DND-41 (cell line): ENCODE data around the gene IP6K2.

Source experiments
- ATAC-seq: fragments of 200-7000 bp; cut with Tn5 transposase; 3 replicates; pipeline ENCODE4 v1.9.1; 2021; ENCODE audit warnings: low read depth; ENCODE audit not compliant: insufficient read depth
- DNase-seq: peaks from one replicate; pipeline ENCODE4 v3.0.0-alpha.2; 2020
- H2AFZ ChIP-seq: 2 replicates; pipeline ENCODE4 v1.6.0; 2012; ENCODE audit warnings: low read depth, low read length
- H3K27ac ChIP-seq: 2 replicates; pipeline ENCODE4 v1.5.1; 2012; ENCODE audit warnings: low read length, inconsistent platforms
- H3K27me3 ChIP-seq: fragments of 200-600 bp; sonication (generic); 2 replicates; pipeline ENCODE4 v1.6.0; 2012; ENCODE audit warnings: low read length, mild to moderate bottlenecking, inconsistent platforms; ENCODE audit not compliant: insufficient read depth, poor library complexity
- H3K36me3 ChIP-seq: 2 replicates; pipeline ENCODE4 v1.5.1; 2012; ENCODE audit warnings: low read length, inconsistent platforms; ENCODE audit not compliant: insufficient read depth
- H3K4me1 ChIP-seq: 2 replicates; pipeline ENCODE4 v1.5.1; 2012; ENCODE audit warnings: mild to moderate bottlenecking, low read length; ENCODE audit not compliant: insufficient read depth
- H3K4me2 ChIP-seq: 2 replicates; pipeline ENCODE4 v1.6.0; 2012; ENCODE audit warnings: mild to moderate bottlenecking, moderate library complexity, low read length, inconsistent platforms; ENCODE audit not compliant: insufficient read depth
- H3K4me3 ChIP-seq, 2 experiments: fragments of 200-600 bp in 1 of 2; shearing (Covaris generic) in 1 of 2; 2 replicates each; pipeline ENCODE4 v1.5.1; 2012 to 2016; ENCODE audit warnings: inconsistent platforms in 2 of 2, low read length in 2 of 2, mild to moderate bottlenecking in 2 of 2, low read depth in 1 of 2, moderate library complexity in 1 of 2
- H3K79me2 ChIP-seq: 2 replicates; pipeline ENCODE4 v1.6.0; 2012; ENCODE audit warnings: low read length, inconsistent platforms; ENCODE audit not compliant: insufficient read depth
- H3K9ac ChIP-seq: 2 replicates; pipeline ENCODE4 v1.6.0; 2012; ENCODE audit warnings: low read depth, mild to moderate bottlenecking, inconsistent platforms, low read length, moderate library complexity
- H3K9me3 ChIP-seq: 2 replicates; pipeline ENCODE4 v1.5.1; 2012; ENCODE audit warnings: low read length, moderate library complexity, mild to moderate bottlenecking, inconsistent platforms; ENCODE audit not compliant: insufficient read depth, severe bottlenecking
- H4K20me1 ChIP-seq: 2 replicates; pipeline ENCODE4 v1.6.0; 2012; ENCODE audit warnings: low read length; ENCODE audit not compliant: insufficient read depth
- EZH2 ChIP-seq: IDR thresholded peaks from 3 replicates; pipeline ENCODE4 v1.6.1; 2012; ENCODE audit warnings: borderline replicate concordance, low read depth, mild to moderate bottlenecking, moderate library complexity, low read length, inconsistent platforms; ENCODE audit not compliant: severe bottlenecking
- TF ChIP-seq, protein P1 (sequence below): IDR thresholded peaks from 2 replicates; pipeline ENCODE4 v1.5.1; 2012; ENCODE audit warnings: borderline replicate concordance, low read length, moderate library complexity, mild to moderate bottlenecking; ENCODE audit not compliant: poor library complexity, severe bottlenecking; ENCODE audit errors: extremely low read depth

The IP6K2 gene

DNA sequence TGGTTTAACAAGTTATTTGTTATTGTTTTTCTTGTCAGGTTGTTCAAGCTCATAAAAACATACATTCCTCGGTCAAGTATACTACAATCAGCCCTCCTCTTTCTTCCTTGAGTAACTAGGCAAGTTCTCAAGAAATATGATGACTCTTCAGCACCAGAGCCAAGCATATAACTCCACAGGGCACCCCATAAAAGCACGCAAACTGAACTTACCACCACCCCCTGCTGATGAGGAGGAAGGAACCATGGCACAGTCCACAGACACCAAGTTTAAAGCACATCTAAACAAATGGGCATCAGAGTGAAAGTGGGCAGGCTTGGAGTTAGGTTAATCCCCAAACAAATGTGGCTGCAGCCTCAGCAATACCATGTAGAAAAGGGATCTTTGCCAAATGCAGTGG is 5.3 kb downstream of the IP6K2 start:
- Histone ChIP-seq H3K4me2 (no peak overlapping the region), H3K9ac (no peak overlapping the region), H3K36me3 (peaks cover 74% of the 10 kb centered on the region), H4K20me1 (peaks cover 56% of the 10 kb centered on the region), H3K9me3 (no peaks in the 10 kb centered on the region), H2AFZ (no peak overlapping the region), H3K27ac (no peak overlapping the region), H3K27me3 (no peaks in the 10 kb centered on the region), H3K4me1 (peaks cover 36% of the 10 kb centered on the region), H3K4me3 (no peak overlapping the region), H3K79me2 (peaks cover 97% of the 10 kb centered on the region)
- TF ChIP-seq, protein P1, sequence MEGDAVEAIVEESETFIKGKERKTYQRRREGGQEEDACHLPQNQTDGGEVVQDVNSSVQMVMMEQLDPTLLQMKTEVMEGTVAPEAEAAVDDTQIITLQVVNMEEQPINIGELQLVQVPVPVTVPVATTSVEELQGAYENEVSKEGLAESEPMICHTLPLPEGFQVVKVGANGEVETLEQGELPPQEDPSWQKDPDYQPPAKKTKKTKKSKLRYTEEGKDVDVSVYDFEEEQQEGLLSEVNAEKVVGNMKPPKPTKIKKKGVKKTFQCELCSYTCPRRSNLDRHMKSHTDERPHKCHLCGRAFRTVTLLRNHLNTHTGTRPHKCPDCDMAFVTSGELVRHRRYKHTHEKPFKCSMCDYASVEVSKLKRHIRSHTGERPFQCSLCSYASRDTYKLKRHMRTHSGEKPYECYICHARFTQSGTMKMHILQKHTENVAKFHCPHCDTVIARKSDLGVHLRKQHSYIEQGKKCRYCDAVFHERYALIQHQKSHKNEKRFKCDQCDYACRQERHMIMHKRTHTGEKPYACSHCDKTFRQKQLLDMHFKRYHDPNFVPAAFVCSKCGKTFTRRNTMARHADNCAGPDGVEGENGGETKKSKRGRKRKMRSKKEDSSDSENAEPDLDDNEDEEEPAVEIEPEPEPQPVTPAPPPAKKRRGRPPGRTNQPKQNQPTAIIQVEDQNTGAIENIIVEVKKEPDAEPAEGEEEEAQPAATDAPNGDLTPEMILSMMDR, result no peak
- no peak for TF ChIP-seq EZH2
- no peak for DNase-seq
- no peak for ATAC-seq

GRCh38 chr3:48709051-48709461 is 8.0 kb downstream of the IP6K2 start:
- peaks cover 74% of the 10 kb centered on the region for H3K36me3 ChIP-seq
- TF ChIP-seq, protein P1, result no peak
- H3K4me1 ChIP-seq, result peaks cover 16% of the 10 kb centered on the region
- peaks cover 74% of the 10 kb centered on the region for H4K20me1 ChIP-seq
- no peak overlapping the region for H3K27ac ChIP-seq
- H3K4me3 ChIP-seq, result no peak overlapping the region
- no peaks in the 10 kb centered on the region for H3K27me3 ChIP-seq
- H3K79me2 ChIP-seq, result peaks cover 97% of the 10 kb centered on the region
- no peak for DNase-seq
- ATAC-seq, result no peak
- H3K9me3 ChIP-seq, result no peaks in the 10 kb centered on the region
- H3K4me2 ChIP-seq, result no peak overlapping the region
- no peak overlapping the region for H3K9ac ChIP-seq
- no peak overlapping the region for H2AFZ ChIP-seq

- TF ChIP-seq, protein P1, result no peak
- no peak for TF ChIP-seq EZH2
- Histone ChIP-seq H3K9me3 (no peaks in the 10 kb centered on the region), H3K79me2 (peaks cover 97% of the 10 kb centered on the region), H3K27ac (no peak overlapping the region), H3K9ac (no peak overlapping the region), H3K4me1 (peaks cover 13% of the 10 kb centered on the region), H3K4me3 (no peak overlapping the region), H4K20me1 (peaks cover 74% of the 10 kb centered on the region), H3K36me3 (peaks cover 70% of the 10 kb centered on the region), H3K4me2 (no peak overlapping the region), H2AFZ (no peak overlapping the region), H3K27me3 (no peaks in the 10 kb centered on the region)
- DNase-seq (no peak), ATAC-seq (no peak)
Observed at GRCh38 chr3:48708481-48708889, 8.5 kb downstream of the IP6K2 start.

- H3K79me2 ChIP-seq, result peaks cover 97% of the 10 kb centered on the region
Observed at GRCh38 chr3:48707157-48707556, 9.9 kb downstream of the IP6K2 start.

More at GRCh38 chr3:48707157-48707556, 9.9 kb downstream of the IP6K2 start:
- Histone ChIP-seq H2AFZ (no peak overlapping the region), H3K27me3 (no peaks in the 10 kb centered on the region), H3K27ac (no peak overlapping the region), H3K9me3 (no peaks in the 10 kb centered on the region), H3K9ac (no peak overlapping the region), H3K4me3 (no peak overlapping the region), H3K4me2 (no peak overlapping the region), H3K4me1 (peaks cover 8% of the 10 kb centered on the region; the same call in 1 of the 2 replicates), H3K36me3 (peaks cover 69% of the 10 kb centered on the region), H4K20me1 (peaks cover 80% of the 10 kb centered on the region)
- TF ChIP-seq, protein P1, result no peak
- no peak for TF ChIP-seq EZH2
- no peak for DNase-seq
- ATAC-seq, result no peak
